WI38 (cell line): ENCODE data around the gene KATNB1.
A peak's percentile ranks its signal among the peaks of the same experiment; 100 is the strongest.
"Not testable (repeated sequence)": the region's sequence is repeated elsewhere in the genome, so short reads cannot be mapped to it uniquely, and the experiment has no call there.

Source experiments
- H3K4me3 ChIP-seq: 2 replicates; pipeline ENCODE4 v1.5.1; 2011; ENCODE audit warnings: low read depth, mild to moderate bottlenecking, control low read depth, low read length
- CTCF ChIP-seq: IDR thresholded peaks from 2 replicates; pipeline ENCODE4 v1.5.1; 2012; ENCODE audit warnings: low read depth, mild to moderate bottlenecking, control low read depth, low read length

KATNB1 gene

DNA sequence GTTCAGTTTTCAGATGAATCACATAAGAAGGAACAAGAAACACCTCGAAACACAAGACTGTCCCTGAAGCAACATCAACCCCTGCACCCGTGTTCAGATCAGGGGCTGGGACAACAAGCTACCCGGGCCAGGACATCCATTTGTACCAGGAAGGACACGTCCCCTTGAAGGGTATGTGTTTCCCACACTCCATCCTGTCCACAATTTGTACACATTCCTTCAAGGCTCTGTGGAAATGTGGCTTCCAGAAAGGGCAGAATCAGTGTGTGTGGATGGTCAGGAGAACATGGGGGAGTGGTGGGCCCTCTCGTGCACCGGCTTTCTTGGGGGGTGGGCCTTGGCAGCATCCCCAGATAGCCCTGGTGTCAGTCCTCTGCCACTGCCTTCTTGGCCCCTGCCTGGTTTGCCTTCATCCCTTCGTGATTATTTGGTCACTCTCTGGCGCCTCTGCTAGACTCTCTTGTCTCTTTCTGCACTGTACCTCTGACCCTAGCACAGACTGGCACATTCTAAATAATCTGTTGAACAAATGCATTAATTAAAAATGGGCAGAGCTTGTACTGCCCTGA is 56.4 kb downstream of the KATNB1 start:
- H3K4me3 ChIP-seq: no peak overlapping the region
- TF ChIP-seq CTCF: no peak

DNA sequence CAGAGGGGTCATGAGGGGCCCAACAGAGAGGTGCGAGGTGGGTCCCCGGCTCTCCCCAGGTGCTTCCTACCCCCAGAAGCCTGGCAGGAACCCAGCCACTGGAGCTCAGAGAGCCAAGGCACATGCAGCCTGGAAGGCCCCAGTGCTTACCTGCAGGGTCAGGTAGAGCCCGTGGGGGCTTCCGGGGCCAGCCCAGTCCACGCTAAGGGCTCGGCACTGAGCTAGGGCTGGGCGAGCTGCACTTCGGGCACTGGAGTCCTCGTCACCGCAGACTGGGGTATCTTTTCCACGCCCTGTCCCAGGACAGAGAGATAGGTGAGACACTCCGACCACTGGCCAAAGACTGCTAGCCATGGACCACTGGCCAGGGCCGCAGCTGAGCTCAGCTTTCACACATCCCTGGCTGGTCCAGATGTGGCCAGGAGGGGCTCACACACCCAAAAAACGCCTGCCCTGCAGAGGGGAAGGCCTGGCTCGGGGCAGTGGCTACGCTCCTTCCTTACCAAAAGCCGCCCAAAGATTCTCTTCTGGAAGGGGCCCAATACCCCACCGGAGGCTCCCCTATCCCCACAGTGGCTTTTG is 59.4 kb downstream of the KATNB1 start:
- no peak overlapping the region for H3K4me3 ChIP-seq
- no peak for TF ChIP-seq CTCF

DNA sequence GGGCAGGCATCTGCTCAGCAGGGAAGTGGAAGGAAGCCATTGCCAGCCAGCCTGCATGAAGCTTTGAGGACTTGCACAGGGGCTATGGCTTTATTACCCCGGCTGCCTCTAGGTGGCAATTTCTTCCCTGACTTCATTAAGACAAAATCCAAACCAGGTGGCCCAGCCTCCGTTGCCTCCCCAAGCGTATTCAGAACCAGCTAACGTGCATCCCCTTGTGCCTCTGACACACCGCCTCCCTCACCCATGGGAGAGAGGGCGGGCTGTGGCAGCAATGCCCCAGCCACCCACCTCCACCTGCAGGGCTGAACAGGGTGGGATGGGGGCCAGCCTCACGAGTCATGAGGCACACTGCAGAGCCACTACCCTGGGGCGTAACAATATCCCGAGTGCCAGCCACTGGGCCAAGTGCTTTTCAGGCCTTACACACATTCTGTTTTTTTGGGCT is 59.9 kb downstream of the KATNB1 start:
- 0 out of 2 replicates have a peak, but pooled peaks have one; percentile 25 for TF ChIP-seq CTCF
- H3K4me3 ChIP-seq: no peak overlapping the region

DNA sequence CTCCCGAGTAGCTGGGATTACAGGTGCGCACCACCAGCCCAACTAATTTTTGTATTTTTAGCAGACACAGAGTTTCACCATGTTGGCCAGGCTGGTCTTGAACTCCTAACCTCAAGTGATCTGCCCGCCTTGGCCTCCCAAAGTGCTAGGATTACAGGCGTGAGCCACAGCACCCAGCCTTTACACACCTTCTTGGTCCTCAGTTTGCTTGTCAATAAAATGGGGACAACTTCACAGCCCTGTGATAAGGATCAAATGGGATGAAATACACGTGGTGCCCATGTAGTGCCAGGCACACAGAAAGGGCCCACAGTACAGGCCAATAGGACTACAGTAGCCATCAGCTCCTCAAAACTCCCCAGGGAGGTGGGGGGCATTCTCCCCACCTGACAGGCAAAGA is 60.4 kb downstream of the KATNB1 start:
- H3K4me3 ChIP-seq: not testable (repeated sequence)

- H3K4me3 ChIP-seq: no peak overlapping the region
- no peak for TF ChIP-seq CTCF
These were observed 61.6 kb downstream of the KATNB1 start for GRCh38 chr16:57797216-57797525.

- no peak overlapping the region for H3K4me3 ChIP-seq
These were observed 62.1 kb downstream of the KATNB1 start for GRCh38 chr16:57797526-57798266.

DNA sequence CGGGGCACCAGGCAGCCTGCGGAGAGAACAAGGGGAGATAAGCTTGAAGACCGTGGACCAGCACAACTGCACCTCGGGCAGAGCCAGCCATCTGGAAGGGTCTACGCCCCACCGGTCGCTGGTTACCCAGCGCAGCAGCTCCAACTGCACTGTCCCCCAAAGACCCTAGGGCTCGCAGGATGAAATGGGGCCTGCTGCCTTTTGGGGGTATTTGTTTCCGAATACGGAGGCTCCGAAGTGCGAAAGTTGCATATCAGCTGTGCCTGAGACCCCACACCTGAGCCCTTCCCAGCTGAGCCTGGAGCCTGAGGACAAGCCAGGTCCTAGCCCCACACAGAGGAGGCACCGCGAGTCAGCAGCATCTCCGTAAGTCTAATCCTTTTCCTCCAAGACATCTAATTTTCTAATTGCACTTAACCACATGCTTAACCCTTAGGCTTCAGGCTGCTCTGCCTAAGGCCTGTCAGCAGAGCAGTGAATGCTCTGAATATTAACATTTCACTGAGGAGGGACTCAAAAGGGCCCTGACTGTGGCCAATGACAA is 62.8 kb downstream of the KATNB1 start:
- no peak overlapping the region for H3K4me3 ChIP-seq
- TF ChIP-seq CTCF: no peak

More at GRCh38 chr16:57797526-57798266, 62.1 kb downstream of the KATNB1 start:
- no peak for TF ChIP-seq CTCF
